Measurements from ENCODE around the gene USP51.
"Not testable (repeated sequence)": the region's sequence is repeated elsewhere in the genome, so short reads cannot be mapped to it uniquely, and the experiment has no call there.

Gene USP51

DNA sequence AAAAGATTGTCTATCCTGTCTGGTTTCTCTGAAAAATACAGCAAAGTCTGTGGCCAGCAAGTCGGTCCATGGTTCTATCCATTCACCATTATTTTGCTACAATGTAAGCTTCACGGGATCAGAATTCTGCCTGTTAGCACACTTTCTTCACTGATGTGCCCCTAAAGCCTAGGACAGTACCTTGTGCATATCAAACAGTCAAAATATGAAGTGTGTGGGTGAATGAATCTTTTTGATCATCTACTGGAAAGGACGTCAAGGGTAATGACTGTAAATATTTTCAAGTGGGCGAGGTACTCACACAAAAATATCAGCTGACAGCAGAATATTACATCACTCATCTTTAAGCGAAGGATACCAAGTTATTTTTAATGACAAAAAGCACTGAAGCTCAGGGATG, 24.5 kb downstream of the USP51 start:
- DNase-seq (ENCODE audit: low read depth in 2 of 2) = not testable (repeated sequence)

DNA sequence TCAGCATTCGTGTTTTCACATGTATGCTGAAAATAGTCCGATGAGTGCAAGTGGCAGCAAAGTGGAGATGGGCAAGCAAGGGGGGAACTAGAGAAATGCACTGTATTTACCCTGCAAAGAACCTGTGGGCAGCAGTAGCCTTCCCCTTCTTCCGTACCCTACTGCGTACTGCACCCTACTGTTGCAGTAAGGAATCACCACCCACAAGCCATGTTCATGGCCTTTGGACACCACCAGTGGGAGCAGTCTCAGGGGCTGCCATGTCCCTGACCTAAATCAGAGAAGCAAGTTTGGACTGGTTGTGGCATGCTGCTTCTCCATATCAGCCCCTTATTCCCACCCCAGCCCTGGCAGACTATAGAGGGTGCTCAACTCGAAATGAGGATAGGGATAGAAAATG, 25.6 kb downstream of the USP51 start:
- DNase-seq (ENCODE audit: low read depth in 2 of 2) = not testable (repeated sequence)

DNA sequence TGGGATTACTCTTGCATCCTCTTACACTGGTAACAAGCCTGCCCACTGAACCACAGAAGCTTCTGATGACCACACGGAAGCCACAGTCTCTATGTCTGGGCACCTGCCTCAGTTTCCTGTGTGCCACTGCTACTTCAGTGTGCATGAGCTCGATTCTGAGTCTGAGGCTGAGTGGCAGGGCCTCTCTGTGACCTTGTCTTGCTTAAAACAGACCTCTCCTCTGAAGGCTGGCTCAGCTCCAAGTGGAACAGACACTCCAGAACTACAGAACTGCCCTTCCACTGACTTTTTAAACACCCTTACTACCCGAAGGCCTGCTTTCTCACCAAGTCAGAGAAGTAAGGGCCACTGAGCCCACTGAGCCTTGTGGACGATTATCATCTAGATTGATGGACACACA, 29.7 kb downstream of the USP51 start:
- not testable (repeated sequence) for DNase-seq (ENCODE audit: low read depth in 2 of 2)

DNA sequence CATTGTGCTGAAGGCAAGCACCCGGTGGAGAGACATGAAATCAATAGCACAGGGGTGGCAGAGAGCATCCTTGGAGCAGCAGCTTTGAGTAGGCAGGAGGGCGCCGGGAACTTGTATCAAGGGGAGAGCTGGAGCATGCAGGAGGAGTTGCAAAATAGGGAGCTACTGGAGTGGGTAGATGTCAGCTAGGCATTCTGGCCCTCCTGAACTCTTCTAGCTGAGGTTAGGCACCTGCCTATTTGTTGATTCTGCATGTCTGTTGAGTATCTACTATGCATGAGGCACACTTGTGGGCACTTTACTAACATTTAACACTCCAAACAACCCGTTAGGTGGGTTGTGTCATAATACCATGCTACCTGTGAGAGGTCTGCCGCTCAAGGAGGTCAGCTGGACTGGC, 30.2 kb downstream of the USP51 start:
- not testable (repeated sequence) for DNase-seq (ENCODE audit: low read depth in 2 of 2)

DNA sequence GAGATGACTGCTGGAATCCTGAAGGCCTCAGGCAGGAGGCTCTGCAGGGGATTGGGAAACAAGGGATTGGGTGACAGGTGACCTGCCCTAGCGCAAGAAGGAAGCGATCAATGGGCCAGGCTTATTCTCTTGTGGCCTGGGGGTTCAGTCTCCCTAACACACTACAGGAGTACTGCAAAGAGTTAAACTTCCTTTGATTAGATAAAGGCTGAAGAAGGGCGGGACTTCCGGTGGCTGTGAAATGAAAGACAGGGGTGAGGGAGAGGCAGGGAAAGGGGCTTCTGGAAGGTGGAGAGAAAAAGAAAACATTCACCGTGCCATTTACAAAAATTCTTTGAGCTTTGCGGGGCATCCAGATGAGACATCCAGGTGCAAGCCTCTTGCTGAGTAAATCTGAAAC, 33.9 kb downstream of the USP51 start:
- DNase-seq (ENCODE audit: low read depth in 2 of 2) = not testable (repeated sequence)

DNA sequence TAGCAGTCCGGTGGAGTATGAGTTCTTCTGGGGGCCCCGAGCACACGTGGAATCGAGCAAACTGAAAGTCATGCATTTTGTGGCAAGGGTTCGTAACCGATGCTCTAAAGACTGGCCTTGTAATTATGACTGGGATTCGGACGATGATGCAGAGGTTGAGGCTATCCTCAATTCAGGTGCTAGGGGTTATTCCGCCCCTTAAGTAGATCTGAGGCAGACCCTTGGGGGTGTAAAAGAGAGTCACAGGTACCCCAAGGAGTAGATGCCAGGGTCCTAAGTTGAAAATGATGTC, 36.9 kb downstream of the USP51 start:
- no peak for DNase-seq (ENCODE audit: low read depth in 2 of 2)

DNA sequence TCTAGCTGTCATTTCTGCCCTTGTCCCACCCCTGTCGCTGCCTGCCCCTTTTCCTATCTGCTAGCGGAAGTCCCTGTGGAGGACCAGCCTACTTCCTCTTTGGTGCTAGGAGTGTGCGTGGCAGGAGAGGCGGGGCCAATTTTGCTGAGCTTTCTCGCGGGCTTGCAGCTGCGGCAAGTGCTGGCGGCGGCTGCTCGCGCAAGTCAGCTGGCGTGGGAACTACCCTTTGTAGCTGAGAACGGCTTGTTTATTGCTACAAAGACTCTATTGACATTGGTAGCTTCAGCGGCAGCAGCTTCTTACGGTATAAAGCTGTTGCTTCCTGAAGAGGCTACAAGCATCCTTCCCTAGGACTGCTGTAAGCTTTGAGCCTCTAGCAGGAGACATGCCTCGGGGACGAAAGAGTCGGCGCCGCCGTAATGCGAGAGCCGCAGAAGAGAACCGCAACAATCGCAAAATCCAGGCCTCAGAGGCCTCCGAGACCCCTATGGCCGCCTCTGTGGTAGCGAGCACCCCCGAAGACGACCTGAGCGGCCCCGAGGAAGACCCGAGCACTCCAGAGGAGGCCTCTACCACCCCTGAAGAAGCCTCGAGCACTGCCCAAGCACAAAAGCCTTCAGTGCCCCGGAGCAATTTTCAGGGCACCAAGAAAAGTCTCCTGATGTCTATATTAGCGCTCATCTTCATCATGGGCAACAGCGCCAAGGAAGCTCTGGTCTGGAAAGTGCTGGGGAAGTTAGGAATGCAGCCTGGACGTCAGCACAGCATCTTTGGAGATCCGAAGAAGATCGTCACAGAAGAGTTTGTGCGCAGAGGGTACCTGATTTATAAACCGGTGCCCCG, 37.4 kb downstream of the USP51 start, which contains the start of gene MAGEH1:
TSS of gene MAGEH1 (plus strand) at position 138 of the 843 bp plus-strand sequence. CDS start at position 386, 248 bp downstream.
- DNase-seq (ENCODE audit: low read depth in 2 of 2) = peak; percentile 52 to 71

DNA sequence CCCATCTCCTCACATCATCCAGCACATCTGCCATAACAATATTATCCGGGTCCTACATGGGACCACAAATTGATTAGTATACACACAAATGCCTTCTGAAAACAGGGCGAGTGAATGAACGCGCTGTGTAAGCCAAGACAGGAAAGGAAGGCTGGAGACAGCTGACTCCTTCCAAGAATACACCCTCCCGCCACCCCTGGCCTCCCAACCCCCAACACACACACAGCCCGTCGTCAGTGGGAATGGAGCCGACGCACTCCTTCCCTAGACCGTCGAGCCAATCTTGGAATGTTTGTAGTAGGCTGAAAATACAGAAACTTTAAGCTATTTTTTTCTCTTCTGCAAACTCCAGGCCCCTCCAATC, 38.0 kb downstream of the USP51 start:
- DNase-seq (ENCODE audit: low read depth in 2 of 2) = no peak

DNA sequence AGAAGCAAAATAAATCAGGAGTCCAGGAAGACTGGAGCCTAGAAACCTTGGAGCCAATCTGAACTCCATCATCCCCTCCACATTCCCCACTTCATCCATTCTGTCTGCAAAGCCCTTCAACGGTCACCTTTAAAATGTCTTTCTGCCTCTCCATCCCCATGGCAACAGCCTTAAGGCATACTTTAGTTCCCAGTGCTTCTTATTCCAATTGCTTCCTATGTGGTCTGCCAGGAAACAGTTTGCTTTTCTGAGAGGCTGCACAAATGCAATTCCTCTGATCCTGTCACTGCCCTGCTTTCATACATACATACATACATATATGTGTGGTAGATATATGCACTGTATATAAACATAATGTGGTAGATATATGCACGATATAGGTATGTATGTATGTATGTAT, 38.5 kb downstream of the USP51 start:
- DNase-seq (ENCODE audit: low read depth in 2 of 2) = no peak

DNA sequence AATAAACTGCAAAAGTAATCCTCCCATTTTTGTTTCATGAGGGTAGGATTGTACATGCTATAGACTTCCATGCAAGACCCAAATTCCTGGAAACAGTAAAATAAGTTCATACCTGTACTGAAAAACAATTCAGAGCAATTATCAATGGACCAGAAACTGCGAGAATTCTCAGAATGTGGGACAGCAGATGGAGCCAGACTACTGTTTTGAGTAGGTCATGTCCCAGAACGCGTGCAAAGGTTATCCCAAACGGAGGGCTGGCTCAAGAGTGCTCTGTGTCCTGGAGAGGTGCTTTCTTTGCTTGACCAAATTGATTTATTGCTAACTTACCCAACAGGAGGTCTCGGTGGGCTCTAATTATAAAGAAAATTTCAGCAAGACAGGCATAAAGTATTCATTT, 39.4 kb downstream of the USP51 start:
- DNase-seq (ENCODE audit: low read depth in 2 of 2) = no peak

DNA sequence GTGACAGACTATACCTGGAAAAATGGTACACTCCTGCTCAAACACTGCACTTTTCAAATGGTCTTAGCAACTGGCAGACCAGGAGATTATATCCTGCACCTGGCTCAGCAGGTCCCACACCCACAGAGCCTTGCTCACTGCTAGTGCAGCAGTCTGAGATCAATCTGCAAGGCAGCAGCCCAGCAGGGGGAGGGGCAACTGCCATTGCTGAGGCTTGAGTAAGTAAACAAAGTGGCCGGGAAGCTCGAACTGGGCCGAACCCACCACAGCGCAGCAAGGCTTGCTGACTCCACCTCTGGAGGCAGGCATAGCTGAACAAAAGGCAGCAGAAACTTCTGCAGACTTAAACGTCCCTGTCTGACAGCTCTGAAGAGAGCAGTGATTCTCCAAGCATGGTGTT, 46.2 kb downstream of the USP51 start:
- DNase-seq (ENCODE audit: low read depth in 2 of 2) = not testable (repeated sequence)

Data from stimulated activated CD8-positive, alpha-beta memory T cell treated with anti-CD3 and anti-CD28 coated beads, Interleukin-2, amount 100 ng/mL, for 48 hours (primary cell).